Stimulated activated CD8-positive, alpha-beta memory T cell treated with anti-CD3 and anti-CD28 coated beads, Interleukin-4, amount 100 ng/mL, for 48 hours (primary cell): ENCODE results near the gene LSAMP.

ENCODE experiments used
- DNase-seq: peaks from one replicate; pipeline ENCODE4 v3.0.0-alpha.2; 2020

The LSAMP gene

DNA sequence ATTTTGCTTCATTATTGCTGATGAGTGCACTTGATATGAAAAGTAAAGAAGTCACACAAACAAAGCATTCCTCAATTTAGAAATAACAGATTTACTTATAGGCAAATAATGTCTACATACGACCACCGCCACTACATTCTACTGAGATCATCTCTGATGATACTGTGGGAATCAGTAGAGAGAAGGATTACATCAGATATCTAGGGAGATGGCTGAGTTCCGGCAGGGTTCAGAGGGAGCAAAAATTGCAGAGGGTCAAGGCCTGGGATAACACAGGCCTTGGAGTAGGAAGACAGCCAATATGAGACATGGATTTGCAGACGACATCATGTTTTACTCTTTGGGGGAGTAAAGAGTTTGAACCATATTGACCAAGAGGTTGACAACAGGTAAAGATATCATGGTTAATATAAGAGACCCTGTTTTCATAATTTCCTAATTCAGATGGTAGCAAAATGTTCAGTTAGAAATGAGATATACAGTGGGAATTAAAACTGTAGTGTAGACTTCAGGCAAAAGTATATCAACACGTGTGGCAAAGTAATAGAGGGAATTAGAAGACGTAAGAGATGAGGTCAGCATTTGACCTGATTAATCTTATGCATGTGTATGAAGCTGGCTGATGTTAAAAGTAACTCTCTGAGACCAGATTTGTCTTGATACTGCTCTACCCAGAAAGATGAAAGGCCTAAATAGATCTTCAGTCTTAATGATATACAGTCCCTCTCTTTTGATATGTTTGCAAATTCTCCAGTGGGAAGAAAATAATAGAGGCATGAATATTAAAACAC is 15.6 kb downstream of the LSAMP start:
- DNase-seq, result no peak

- DNase-seq, result no peak
Observed at GRCh38 chr3:116426036-116426435, 19.3 kb downstream of the LSAMP start.

GRCh38 chr3:116425126-116425525 is 20.2 kb downstream of the LSAMP start:
- DNase-seq, result no peak

- DNase-seq, result no peak
Observed at GRCh38 chr3:116423945-116424344, 21.3 kb downstream of the LSAMP start.

- DNase-seq, result no peak
Observed at GRCh38 chr3:116423374-116423773, 21.9 kb downstream of the LSAMP start.

GRCh38 chr3:116417151-116417550 is 28.1 kb downstream of the LSAMP start:
- no peak for DNase-seq

DNA sequence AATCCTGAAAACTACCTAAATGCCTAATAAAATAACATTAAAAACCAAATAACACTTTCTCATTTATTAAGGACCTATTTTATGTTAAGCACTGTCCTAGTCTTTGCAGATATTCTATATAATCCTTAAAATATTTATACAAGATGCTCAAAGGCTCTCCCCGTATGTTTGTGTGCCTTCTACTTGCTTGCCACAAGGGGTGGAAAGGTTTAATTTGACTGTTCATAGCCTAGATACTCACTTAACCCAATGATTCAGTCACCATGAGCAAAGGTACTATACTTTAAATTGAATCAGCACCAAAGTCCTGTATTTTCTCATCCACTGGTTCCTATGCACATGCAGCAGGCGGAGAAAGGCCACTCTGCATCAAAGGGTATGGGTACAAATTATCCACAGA is 32.0 kb downstream of the LSAMP start:
- DNase-seq, result no peak

GRCh38 chr3:116408473-116408872 is 36.8 kb downstream of the LSAMP start:
- no peak for DNase-seq

DNA sequence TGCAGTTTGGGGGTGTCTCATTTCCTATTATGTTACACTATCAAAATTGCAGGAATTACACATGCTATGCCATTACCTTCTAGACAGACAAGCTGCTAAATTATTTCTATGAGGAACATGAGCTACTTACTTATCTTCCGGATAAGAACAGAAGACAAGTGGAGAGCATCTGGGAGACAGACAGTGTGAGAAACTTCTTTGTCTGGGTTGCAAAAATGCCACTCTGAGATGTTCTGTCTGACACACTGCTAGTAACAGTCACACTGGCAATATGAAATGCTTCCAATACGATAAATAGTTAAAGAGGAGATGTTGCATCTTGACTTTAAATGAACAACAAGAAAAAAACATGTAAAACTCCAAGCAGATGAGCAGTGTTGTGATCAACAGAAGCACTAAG is 40.1 kb downstream of the LSAMP start:
- DNase-seq, result no peak

DNA sequence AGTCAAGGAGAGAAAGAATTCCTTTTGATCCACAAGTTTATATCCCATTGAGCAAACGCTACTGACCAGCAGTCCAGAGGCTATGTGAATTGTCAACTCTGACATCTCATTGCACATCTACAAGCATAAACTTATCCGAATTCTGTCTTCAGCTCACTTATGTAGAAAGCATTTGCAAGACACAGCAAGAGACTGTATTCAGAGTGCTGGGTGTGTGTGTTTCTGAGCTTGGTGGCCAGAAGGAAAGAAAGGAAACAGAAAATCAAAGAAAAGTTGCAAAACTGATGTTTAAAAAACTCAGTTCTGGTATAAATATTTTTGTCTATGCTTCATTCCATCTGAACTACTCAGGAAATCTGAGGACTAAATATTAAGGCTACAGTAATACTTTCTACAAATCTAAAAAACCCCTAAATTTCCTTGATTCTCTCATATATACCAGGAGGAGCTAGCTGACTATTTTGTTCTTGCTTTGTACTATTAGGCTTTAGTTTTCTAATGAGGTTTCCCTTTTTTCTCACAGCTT is 45.5 kb downstream of the LSAMP start:
- no peak for DNase-seq

GRCh38 chr3:116394365-116394764 is 50.9 kb downstream of the LSAMP start:
- DNase-seq, result no peak

DNA sequence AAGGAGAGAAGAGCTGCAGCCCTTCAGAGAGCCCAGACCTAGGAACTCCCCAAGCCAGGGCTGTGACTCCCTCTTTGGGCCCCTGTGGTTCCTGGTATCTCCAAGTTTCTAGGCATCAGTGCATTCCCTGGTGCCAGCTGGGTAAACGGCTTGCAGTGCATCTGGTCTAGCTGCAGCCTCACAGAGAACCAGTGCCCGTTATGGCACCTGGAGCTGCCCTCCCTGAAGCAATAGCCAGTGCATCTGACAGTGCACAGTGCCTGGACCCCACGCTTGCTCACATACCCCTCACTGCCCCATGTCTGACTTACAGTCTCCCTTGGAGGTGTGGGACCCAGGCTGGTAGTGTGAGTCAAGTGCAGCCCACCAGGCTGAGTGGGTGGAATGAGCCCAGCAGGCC is 52.1 kb downstream of the LSAMP start:
- DNase-seq, result no peak

- DNase-seq, result no peak
Observed at GRCh38 chr3:116392291-116392690, 53.0 kb downstream of the LSAMP start.

- DNase-seq, result no peak
Observed at GRCh38 chr3:116391296-116392201, 53.7 kb downstream of the LSAMP start.

- no peak for DNase-seq
Observed at GRCh38 chr3:116390318-116390717, 55.0 kb downstream of the LSAMP start.

DNA sequence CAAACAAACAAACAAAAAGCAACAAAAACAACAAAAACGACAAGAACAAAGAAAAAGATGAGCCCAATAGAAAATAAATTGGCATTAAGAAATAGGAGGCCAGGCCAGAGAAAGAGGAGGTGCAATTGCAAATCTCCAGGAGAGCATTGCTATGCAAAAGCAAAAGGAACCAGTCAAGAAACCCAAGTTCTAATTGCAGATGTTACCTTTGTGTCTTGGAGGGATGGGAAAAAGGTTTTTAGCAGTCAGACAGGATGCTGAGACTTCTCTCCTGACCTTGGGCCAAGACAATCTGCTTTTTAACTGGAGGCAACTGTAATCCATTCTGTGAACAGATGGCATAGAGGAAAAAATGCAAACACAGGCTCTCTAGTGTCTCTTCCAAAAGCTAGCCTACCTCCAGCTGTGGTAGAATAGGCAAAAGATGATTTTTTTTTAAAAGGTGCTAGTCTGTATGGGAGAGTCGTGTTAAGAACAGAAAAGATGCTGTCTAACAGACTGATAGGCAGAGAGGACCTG is 56.4 kb downstream of the LSAMP start:
- DNase-seq, result no peak

DNA sequence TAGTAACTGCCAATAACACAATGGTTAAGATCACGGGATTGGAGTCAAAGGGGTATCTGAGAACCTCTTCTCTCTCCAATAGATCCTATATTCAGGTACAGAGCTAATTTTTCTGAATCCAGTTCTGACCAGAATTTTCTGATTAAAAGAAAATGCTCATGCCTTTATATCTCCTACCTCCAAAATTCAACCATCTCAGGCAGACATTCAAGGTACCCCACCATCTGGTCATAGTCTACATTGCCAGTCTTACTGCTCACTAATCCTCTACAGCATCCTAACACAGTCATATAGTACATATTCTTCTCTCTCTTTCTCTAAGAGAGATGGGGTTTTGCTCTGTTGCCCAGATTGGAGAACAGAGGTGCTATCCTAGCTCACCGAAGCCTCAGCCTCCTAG is 59.1 kb downstream of the LSAMP start:
- DNase-seq, result no peak

DNA sequence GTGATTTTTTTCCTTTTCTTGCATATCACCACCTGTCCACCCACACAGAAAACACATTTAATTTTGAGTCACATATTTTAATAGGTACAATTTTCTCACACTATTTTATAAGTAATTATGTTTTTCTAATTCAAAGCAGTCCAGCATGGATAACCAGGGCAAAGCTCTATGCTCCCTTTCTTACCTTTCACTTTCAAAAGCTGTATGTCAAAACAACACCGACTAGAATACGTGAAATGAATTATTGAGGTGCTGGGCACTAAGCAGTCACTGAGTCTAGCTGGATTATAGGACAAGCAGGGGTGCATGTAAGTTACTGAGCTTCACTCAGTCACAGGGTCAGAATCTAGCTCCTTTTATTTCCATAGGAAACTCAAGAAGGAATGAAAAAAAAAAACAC is 60.6 kb downstream of the LSAMP start:
- DNase-seq, result no peak

- no peak for DNase-seq
Observed at GRCh38 chr3:116378077-116378476, 67.2 kb downstream of the LSAMP start.

GRCh38 chr3:116374901-116375300 is 70.4 kb downstream of the LSAMP start:
- no peak for DNase-seq

GRCh38 chr3:116367761-116368395 is 77.4 kb downstream of the LSAMP start:
- no peak for DNase-seq

- no peak for DNase-seq
Observed at GRCh38 chr3:116356056-116356455, 89.2 kb downstream of the LSAMP start.

DNA sequence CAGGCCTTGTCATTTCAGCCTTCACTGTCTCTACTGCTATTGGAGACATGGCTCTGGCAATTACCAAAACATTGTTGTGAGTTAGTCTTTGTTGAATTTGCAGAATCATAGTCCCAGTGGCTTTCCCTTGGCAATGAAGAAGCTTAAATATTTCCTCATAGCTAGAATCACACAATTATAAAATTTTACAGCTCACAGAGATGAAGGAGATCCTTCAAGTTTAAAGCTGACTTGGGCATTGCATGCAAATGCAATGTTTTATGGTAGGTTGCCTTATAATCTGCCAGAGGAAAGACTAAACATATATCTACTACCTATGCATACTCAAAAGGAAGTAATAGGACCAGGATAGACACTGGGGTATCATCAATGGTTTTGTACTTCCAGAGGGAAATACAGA is 90.9 kb downstream of the LSAMP start:
- no peak for DNase-seq
